GM12892 (cell line): ENCODE results near the gene TSEN2.
"Not testable (repeated sequence)": the region's sequence is repeated elsewhere in the genome, so short reads cannot be mapped to it uniquely, and the experiment has no call there.

Experiments used
- DNase-seq: peaks from one replicate; pipeline ENCODE4 v3.0.0; 2011; ENCODE audit not compliant: insufficient read length
- FAIRE-seq: peaks from 2 replicates; lab custom pipeline; 2011; peaks lifted over from hg19 to GRCh38; lab: Jason Lieb, UNC
- POLR2A ChIP-seq: IDR thresholded peaks from 2 replicates; pipeline ENCODE4 v1.6.1; 2011; ENCODE audit warnings: low read depth, low read length, control low read depth
- POLR2AphosphoS5 ChIP-seq: IDR thresholded peaks from 2 replicates; pipeline ENCODE4 v1.6.1; 2011; ENCODE audit warnings: low read depth, low read length, control low read depth
- TAF1 ChIP-seq: IDR thresholded peaks from 2 replicates; pipeline ENCODE4 v1.6.1; 2011; ENCODE audit warnings: low read depth, mild to moderate bottlenecking, control low read depth, low read length, borderline replicate concordance

Gene TSEN2

GRCh38 chr3:12454816-12455121 is 29.5 kb upstream of the TSEN2 start:
- no peak for DNase-seq
- TF ChIP-seq POLR2AphosphoS5 (no peak), POLR2A (no peak), TAF1 (no peak)
- no peak for FAIRE-seq

DNA sequence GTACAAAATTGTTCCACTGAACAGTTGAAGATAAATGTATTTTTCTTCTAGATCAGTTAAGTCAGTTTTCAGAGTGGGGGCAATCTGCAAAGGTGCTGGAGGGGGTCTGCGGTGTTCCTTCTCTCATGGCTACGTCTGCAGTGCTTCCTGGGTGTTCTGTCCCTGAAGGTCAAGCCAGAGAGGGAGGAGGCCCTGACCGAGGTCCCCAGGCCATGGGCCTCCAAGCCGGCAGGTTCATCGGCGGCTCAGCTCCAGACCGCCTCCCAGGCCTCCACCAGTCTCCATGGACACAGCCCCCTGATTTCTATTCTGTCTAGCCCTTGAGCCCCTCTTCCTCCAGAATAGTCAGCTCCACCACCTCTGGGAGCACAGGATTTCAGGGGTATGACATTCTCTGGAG is 28.5 kb upstream of the TSEN2 start:
- TF ChIP-seq POLR2A: no peak
- no peak for TF ChIP-seq TAF1
- TF ChIP-seq POLR2AphosphoS5: no peak
- DNase-seq: no peak
- FAIRE-seq: no peak

GRCh38 chr3:12456441-12456840 is 27.8 kb upstream of the TSEN2 start:
- no peak for FAIRE-seq
- TF ChIP-seq TAF1 (no peak), POLR2A (no peak), POLR2AphosphoS5 (no peak)
- DNase-seq: no peak

GRCh38 chr3:12457380-12457779 is 26.9 kb upstream of the TSEN2 start:
- DNase-seq, FAIRE-seq: not testable (repeated sequence)

- DNase-seq (no peak), FAIRE-seq (no peak)
- TF ChIP-seq POLR2A: no peak
- no peak for TF ChIP-seq TAF1
- no peak for TF ChIP-seq POLR2AphosphoS5
Measured at GRCh38 chr3:12458901-12459300, 25.4 kb upstream of the TSEN2 start.

DNA sequence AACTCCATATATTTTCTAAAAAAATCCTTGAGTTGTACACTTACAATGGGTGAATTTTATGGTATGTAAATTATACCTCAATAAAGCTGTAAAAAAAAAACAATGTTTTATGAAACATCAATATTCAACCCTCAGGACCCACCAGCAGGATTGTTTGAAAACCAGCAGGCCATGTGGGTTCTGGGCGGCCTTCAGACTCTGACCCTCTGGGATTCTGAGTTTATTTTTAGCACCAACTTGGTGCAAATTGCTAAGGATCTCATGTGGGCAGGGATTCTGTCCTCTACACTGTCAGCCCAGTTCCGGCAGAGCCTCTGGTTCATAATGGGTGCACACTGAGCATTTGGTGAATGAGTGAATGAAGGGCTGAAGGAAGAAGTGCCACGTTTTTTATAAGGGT is 24.2 kb upstream of the TSEN2 start:
- FAIRE-seq: no peak
- DNase-seq: no peak

GRCh38 chr3:12461097-12461649 is 23.1 kb upstream of the TSEN2 start:
- FAIRE-seq (no peak), DNase-seq (no peak)
- TF ChIP-seq TAF1: no peak

More for the DNA sequence above, 24.2 kb upstream of the TSEN2 start:
- TF ChIP-seq POLR2AphosphoS5: no peak
- no peak for TF ChIP-seq POLR2A
- no peak for TF ChIP-seq TAF1

GRCh38 chr3:12462159-12462947 is 21.9 kb upstream of the TSEN2 start:
- no peak for FAIRE-seq
- no peak for TF ChIP-seq TAF1
- TF ChIP-seq POLR2A: no peak
- TF ChIP-seq POLR2AphosphoS5: no peak
- no peak for DNase-seq

- DNase-seq (no peak), FAIRE-seq (no peak)
- no peak for TF ChIP-seq POLR2AphosphoS5
- TF ChIP-seq TAF1: no peak
- no peak for TF ChIP-seq POLR2A
Measured at GRCh38 chr3:12463686-12464085, 20.6 kb upstream of the TSEN2 start.

DNA sequence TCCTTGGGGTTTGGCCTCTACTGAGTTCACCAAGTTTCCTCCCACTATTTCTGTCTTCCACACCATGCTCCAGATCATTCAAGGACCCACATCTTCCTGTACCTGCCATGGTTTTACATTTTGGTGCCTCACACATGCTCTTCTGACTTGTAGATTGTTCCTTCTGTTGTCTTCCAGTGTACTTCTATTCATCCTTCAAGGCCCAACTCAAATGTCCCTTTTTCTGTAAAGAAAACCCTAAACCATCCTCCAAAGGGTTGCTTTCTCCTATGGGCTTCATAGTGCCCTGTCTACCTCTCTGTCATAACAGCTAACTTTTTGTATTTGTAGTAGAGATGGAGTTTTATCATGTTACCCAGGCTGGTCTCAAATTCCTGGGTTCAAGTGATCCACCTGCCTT is 20.1 kb upstream of the TSEN2 start:
- TF ChIP-seq POLR2A (no peak), TAF1 (no peak), POLR2AphosphoS5 (no peak)
- no peak for DNase-seq
- no peak for FAIRE-seq

DNA sequence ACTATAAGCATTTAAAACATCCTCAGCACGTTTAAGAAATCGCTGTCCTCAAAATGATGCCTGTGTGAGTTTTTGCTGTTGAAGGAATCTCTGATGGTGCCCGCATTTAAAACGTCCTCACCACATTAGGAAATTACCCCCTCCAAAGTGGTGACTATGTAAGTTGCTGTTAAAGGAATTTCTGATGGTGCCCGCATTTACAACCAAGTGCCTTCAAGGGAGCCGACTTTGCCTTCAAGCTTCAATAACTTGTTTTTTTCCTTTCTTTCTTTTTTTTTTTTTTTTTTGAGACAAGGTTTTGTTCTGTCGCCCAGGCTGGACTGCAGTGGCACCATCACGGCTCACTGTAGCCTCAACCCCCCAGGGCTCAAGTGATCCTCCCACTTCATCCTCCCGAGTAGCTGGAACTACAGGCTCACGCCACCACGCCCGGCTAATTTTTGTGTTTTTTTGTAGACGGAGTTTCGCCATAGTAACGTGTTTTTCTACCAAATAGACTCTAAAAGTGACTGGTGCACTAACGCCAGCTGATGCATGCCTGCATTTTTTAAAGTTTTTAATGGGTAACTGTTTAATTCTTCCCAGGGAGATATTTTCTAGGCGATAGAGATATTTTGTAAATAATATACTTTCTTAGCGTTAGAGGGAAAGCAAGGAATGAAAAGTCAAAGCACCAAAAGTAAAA is 19.0 kb upstream of the TSEN2 start:
- TF ChIP-seq TAF1: no peak
- TF ChIP-seq POLR2AphosphoS5: no peak
- FAIRE-seq (no peak), DNase-seq (no peak)

- no peak for TF ChIP-seq TAF1
- TF ChIP-seq POLR2AphosphoS5: no peak
- TF ChIP-seq POLR2A: no peak
- no peak for DNase-seq
- no peak for FAIRE-seq
Measured at GRCh38 chr3:12465836-12466225, 18.4 kb upstream of the TSEN2 start.

DNA sequence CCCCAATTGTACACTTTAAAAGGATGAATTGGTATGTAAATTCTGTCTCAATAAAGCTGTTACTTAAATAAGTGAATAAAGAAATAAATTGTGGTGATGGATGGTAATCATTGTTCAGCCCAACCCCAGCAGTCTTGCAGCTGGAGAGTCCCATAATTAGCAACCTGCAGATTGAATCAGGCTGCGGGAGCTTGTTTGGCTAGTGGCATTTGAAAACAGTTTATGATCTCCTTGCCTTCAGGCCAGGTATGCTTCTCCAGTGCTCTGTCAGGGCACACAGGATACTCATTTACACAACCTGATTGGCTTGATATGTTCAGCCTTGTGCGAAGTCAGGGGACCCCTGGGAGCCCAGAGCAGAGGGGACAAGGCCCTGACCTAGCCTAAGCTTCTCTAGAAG is 16.5 kb upstream of the TSEN2 start:
- no peak for DNase-seq
- TF ChIP-seq TAF1: no peak
- TF ChIP-seq POLR2A: no peak
- no peak for TF ChIP-seq POLR2AphosphoS5
- FAIRE-seq: no peak
